ENCODE data around the gene MEG3.

DNA sequence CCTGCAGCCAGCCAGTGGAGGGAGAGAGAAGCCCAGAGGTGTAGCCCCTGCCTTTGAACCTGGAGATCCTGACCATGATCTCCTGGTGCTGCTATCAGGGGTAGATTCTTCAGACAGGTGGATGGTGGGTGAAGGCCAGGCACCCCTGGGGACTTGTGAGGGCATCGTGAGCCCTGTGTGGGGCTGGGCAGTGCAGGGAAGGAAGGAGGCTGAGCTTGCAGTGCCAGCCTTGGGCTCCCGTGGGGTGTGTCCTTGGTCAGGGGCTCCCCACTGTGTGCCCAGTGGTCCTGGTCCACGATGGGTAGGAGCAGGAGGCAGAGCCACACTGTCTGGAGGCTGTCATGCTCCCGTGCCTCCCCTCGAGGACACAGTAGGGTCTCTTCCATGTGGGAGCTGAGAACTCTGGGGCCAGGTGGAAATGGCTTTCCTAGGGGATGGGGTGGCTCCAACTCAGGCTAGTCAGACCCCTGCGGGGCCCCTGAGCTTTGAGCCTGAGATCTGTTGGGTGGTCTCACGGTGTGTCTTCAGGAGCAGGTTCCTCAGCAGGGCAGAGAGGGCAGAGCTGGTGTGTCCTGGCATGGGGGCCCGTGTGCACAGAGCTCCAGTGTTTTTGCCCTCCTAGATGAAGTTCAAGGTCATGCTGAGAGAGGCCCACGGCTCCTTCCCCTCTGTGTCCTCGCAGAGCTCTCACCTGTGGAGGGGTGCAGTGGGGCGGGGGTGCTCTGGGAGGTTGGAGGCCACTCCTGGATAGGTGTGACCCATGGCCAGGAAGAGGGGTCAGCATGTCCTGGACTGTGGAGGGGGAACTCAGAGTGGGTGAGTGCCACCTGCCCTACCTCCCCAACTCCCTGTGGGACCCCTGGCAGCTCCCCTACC, 52.6 kb downstream of the MEG3 start:
- TF ChIP-seq, protein P1, sequence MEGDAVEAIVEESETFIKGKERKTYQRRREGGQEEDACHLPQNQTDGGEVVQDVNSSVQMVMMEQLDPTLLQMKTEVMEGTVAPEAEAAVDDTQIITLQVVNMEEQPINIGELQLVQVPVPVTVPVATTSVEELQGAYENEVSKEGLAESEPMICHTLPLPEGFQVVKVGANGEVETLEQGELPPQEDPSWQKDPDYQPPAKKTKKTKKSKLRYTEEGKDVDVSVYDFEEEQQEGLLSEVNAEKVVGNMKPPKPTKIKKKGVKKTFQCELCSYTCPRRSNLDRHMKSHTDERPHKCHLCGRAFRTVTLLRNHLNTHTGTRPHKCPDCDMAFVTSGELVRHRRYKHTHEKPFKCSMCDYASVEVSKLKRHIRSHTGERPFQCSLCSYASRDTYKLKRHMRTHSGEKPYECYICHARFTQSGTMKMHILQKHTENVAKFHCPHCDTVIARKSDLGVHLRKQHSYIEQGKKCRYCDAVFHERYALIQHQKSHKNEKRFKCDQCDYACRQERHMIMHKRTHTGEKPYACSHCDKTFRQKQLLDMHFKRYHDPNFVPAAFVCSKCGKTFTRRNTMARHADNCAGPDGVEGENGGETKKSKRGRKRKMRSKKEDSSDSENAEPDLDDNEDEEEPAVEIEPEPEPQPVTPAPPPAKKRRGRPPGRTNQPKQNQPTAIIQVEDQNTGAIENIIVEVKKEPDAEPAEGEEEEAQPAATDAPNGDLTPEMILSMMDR (conservative IDR thresholded peaks at IDR 0.05; ENCODE audit: low read depth, low read length): no peak
- TF ChIP-seq POLR2A (IDR thresholded peaks at IDR 0.05; ENCODE audit: low read depth, low read length) (no peak), MXI1 (IDR thresholded peaks at IDR 0.05; ENCODE audit: borderline replicate concordance, low read depth, low read length) (no peak), NFE2L2 (IDR thresholded peaks at IDR 0.05; ENCODE audit: low read depth, low read length) (no peak), RFX5 (IDR thresholded peaks at IDR 0.05; ENCODE audit: low read depth, low read length) (no peak), MAFK (IDR thresholded peaks at IDR 0.05; ENCODE audit: low read depth, low read length) (no peak), RAD21 (IDR thresholded peaks at IDR 0.05; ENCODE audit: low read length) (no peak), RCOR1 (IDR thresholded peaks at IDR 0.05; ENCODE audit: insufficient replicate concordance, low read length) (no peak), FOS (IDR thresholded peaks at IDR 0.05; ENCODE audit: low read depth, low read length) (no peak)
